Measurements from ENCODE around the gene EPM2AIP1. TPM values are rescaled to one million over a fixed set of nuclear protein-coding genes. Genes with fewer than 3 reads are reported as not detected.
"Not testable (repeated sequence)": the region's sequence is repeated elsewhere in the genome, so short reads cannot be mapped to it uniquely, and the experiment has no call there.

The EPM2AIP1 gene
- polyA plus RNA-seq (2013, experiment 1 of 2) = 11.2 TPM
- polyA plus RNA-seq (2013, experiment 2 of 2) = 14.5 TPM

DNA sequence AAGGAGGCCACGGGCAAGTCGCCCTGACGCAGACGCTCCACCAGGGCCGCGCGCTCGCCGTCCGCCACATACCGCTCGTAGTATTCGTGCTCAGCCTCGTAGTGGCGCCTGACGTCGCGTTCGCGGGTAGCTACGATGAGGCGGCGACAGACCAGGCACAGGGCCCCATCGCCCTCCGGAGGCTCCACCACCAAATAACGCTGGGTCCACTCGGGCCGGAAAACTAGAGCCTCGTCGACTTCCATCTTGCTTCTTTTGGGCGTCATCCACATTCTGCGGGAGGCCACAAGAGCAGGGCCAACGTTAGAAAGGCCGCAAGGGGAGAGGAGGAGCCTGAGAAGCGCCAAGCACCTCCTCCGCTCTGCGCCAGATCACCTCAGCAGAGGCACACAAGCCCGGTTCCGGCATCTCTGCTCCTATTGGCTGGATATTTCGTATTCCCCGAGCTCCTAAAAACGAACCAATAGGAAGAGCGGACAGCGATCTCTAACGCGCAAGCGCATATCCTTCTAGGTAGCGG lies at the start of gene EPM2AIP1:
EPM2AIP1 (minus strand) TSS at position 326 of the 520 bp plus-strand sequence; CDS start at position 272, 54 bp downstream.
- Histone ChIP-seq H3K27ac (ENCODE audit: low read depth, low read length, severe bottlenecking) (peak within 1 kb of the TSS; percentile 99), H3K9me3 (ENCODE audit: control insufficient read depth, low read length) (no peaks in the 10 kb centered on the region), H3K4me1 (ENCODE audit: control insufficient read depth, insufficient read depth, low read length, poor library complexity, severe bottlenecking) (peaks cover 22% of the 10 kb centered on the region), H3K36me3 (ENCODE audit: control insufficient read depth, insufficient read depth, low read length) (peaks cover 60% of the 10 kb centered on the region), H3K4me3 (ENCODE audit: extremely low read depth, insufficient read depth, low read length, poor library complexity, severe bottlenecking) (peak within 1 kb of the TSS; percentile 59)
- WGBS, 2 experiments (ENCODE audit: insufficient coverage in 2 of 2) = 0% methylated on average over 34 to 44 of the region's 48 CpGs

DNA sequence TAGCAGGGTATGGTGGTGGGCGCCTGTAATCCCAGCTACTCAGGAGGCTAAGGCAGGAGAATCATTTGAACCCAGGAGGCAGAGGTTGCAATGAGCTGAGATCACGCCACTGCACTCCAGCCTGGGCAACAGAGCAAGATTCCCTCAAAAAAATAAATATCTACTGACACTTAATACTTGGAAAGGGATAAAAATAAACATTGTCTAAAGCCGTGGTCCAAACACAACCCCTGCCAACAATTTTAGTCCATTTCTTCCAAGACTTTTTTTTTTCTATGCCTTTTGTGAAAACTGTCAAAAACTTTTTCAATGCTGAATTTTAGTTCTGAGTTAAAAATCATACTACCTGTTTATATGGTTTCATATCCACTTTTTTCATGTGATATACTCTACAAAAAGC lies 49.8 kb upstream of the EPM2AIP1 start:
- not testable (repeated sequence) for H3K4me1 ChIP-seq (ENCODE audit: control insufficient read depth, insufficient read depth, low read length, poor library complexity, severe bottlenecking); H3K27ac ChIP-seq (ENCODE audit: low read depth, low read length, severe bottlenecking); H3K4me3 ChIP-seq (ENCODE audit: extremely low read depth, insufficient read depth, low read length, poor library complexity, severe bottlenecking); H3K9me3 ChIP-seq (ENCODE audit: control insufficient read depth, low read length)
- 100% methylated on average over 1 of the region's 3 CpGs; no CpG with 5 or more reads in 1 of the 2 experiments for WGBS, 2 experiments (ENCODE audit: insufficient coverage in 2 of 2)
- peaks cover 68% of the 10 kb centered on the region for H3K36me3 ChIP-seq (ENCODE audit: control insufficient read depth, insufficient read depth, low read length)

DNA sequence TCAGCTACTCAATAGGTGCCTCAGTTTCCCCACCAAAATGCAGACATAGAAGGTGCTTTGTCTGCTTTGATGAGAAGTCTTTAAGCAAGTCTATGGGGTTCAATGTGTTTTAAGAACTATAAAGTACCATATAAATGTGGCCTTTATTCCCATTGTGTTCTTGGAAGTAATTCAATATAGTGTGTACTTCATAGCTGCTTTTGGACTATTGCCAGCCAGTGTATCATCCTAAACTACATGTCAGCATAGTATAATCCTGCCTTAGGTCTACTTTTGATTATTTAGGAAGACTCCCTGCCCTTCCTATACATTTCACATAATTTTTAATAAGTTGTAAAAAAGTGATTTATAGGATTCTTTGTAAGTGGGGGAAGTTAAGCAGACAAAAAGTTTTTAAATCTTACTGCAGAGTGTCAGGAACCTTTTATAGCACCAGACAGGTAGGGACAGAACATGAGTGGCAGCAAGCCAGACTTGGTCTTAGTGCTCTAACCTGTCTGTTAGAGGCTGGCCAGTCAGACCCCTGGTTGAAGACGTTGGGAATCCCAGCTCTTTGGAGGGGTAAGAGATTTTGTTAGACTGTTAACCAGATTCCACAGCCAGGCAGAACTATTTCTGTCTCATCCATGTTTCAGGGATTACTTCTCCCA lies 48.7 kb upstream of the EPM2AIP1 start:
- WGBS, 2 experiments (ENCODE audit: insufficient coverage in 2 of 2) = no CpG with 5 or more reads among the region's 1 CpG

DNA sequence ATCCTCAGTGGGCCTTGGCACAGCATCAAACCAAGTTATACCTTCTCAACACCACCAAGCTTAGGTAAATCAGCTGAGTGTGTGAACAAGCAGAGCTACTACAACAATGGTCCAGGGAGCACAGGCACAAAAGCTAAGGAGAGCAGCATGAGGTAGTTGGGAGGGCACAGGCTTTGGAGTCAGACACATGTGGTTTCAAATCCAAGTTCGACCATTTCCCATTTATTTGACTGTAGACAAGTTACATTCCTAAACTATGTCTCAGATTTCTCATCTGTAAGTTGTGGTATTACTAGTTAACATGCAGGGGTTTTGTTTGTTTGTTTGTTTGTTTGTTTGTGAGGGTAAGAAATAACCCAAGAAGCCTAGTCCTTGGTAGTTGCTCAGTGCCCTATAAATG lies 47.3 kb upstream of the EPM2AIP1 start:
- peaks cover 19% of the 10 kb centered on the region for H3K9me3 ChIP-seq (ENCODE audit: control insufficient read depth, low read length)
- H3K36me3 ChIP-seq (ENCODE audit: control insufficient read depth, insufficient read depth, low read length) = peaks cover 75% of the 10 kb centered on the region
- no peak overlapping the region for H3K4me3 ChIP-seq (ENCODE audit: extremely low read depth, insufficient read depth, low read length, poor library complexity, severe bottlenecking)
- H3K27ac ChIP-seq (ENCODE audit: low read depth, low read length, severe bottlenecking) = no peak overlapping the region
- no CpG with 5 or more reads among the region's 1 CpG for WGBS, 2 experiments (ENCODE audit: insufficient coverage in 2 of 2)
- H3K4me1 ChIP-seq (ENCODE audit: control insufficient read depth, insufficient read depth, low read length, poor library complexity, severe bottlenecking) = no peaks in the 10 kb centered on the region

More for the DNA sequence above, 48.7 kb upstream of the EPM2AIP1 start:
- H3K27ac ChIP-seq (ENCODE audit: low read depth, low read length, severe bottlenecking) = no peak overlapping the region
- H3K4me3 ChIP-seq (ENCODE audit: extremely low read depth, insufficient read depth, low read length, poor library complexity, severe bottlenecking) = no peak overlapping the region
- H3K36me3 ChIP-seq (ENCODE audit: control insufficient read depth, insufficient read depth, low read length) = peaks cover 70% of the 10 kb centered on the region
- H3K4me1 ChIP-seq (ENCODE audit: control insufficient read depth, insufficient read depth, low read length, poor library complexity, severe bottlenecking) = no peaks in the 10 kb centered on the region
- peaks cover 4% of the 10 kb centered on the region for H3K9me3 ChIP-seq (ENCODE audit: control insufficient read depth, low read length)

DNA sequence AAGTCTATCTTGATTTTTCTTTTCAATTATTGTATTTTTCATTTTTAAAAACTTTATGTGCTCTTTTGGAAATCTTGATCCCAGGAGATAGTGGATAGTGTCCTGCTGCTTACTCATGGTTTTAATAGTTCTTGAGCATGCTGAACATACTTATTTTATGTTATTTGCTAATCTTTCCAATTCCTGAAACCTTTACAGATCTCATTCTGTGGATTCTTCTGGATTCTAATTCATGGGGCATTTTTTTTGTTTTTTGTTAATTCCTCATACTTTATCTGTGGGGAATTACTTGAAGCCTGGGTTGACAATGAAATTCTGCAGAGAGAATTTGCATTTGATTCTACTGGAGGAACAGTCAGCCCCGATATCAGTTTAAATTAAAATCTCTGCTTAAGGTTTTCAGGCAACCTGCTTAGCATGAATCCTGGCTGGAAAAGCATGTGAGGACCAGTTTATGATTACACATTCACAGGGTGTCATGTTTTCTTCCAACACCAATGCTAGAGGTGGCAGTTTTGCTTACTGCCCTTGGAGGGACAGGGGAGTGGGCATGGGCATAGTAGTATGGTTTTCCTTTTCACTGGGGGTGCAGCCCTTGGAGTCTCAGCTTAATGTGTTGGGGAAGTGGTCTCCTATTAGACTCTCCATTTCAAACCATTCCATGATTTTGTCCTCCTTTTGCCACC lies 46.4 kb upstream of the EPM2AIP1 start:
- peaks cover 81% of the 10 kb centered on the region for H3K36me3 ChIP-seq (ENCODE audit: control insufficient read depth, insufficient read depth, low read length)
- no peak overlapping the region for H3K4me3 ChIP-seq (ENCODE audit: extremely low read depth, insufficient read depth, low read length, poor library complexity, severe bottlenecking)
- WGBS, 2 experiments (ENCODE audit: insufficient coverage in 2 of 2) = 78 to 100% methylated on average over 1 of the region's 1 CpG
- H3K27ac ChIP-seq (ENCODE audit: low read depth, low read length, severe bottlenecking) = no peak overlapping the region
- H3K9me3 ChIP-seq (ENCODE audit: control insufficient read depth, low read length) = peaks cover 22% of the 10 kb centered on the region
- H3K4me1 ChIP-seq (ENCODE audit: control insufficient read depth, insufficient read depth, low read length, poor library complexity, severe bottlenecking) = no peaks in the 10 kb centered on the region

DNA sequence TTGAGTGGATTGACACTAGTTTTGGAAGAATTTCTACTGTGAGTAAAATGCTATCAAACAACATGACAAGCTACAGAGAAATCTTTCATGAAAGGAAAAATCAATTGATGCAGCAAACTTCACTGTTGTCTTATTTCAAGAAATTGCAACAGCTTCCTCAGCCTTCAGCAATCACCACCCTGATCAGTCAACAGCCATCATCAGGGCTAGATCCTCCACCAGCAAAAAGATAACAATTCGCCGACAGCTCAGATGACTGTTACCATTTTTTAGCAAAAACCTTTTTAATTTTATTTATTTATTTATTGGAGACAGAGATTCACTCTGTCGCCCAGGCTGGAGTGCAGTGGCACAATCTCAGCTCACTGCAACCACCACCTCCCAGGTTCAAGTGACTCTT lies 44.4 kb upstream of the EPM2AIP1 start:
- Histone ChIP-seq H3K4me1 (ENCODE audit: control insufficient read depth, insufficient read depth, low read length, poor library complexity, severe bottlenecking) (no peaks in the 10 kb centered on the region), H3K36me3 (ENCODE audit: control insufficient read depth, insufficient read depth, low read length) (peaks cover 92% of the 10 kb centered on the region), H3K4me3 (ENCODE audit: extremely low read depth, insufficient read depth, low read length, poor library complexity, severe bottlenecking) (no peak overlapping the region), H3K27ac (ENCODE audit: low read depth, low read length, severe bottlenecking) (no peak overlapping the region), H3K9me3 (ENCODE audit: control insufficient read depth, low read length) (peaks cover 22% of the 10 kb centered on the region)
- WGBS, 2 experiments (ENCODE audit: insufficient coverage in 2 of 2) = no CpG with 5 or more reads among the region's 3 CpGs

DNA sequence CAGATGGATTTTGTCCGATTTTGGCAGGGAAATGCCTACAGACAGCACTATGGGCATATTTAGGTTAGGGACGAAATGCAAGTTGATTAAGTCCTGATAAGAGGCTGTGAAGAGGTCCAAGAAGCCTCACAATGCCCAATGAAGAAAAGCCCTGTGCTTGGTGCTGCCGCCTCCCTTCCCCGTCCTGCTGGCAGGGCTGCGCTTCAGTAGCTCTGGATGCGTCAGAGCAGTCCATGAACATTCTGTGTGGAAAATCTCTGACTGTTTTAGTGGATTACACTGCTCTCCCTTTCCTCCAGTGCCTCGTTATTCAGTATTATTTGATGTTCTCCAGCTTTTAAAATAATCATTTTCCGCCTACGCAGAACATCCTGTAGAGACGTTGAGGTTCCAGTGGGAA lies 40.0 kb upstream of the EPM2AIP1 start:
- no peak overlapping the region for H3K27ac ChIP-seq (ENCODE audit: low read depth, low read length, severe bottlenecking)
- peaks cover 22% of the 10 kb centered on the region for H3K9me3 ChIP-seq (ENCODE audit: control insufficient read depth, low read length)
- 96 to 99% methylated on average over 5 to 6 of the region's 10 CpGs for WGBS, 2 experiments (ENCODE audit: insufficient coverage in 2 of 2)
- no peak overlapping the region for H3K4me3 ChIP-seq (ENCODE audit: extremely low read depth, insufficient read depth, low read length, poor library complexity, severe bottlenecking)
- H3K36me3 ChIP-seq (ENCODE audit: control insufficient read depth, insufficient read depth, low read length) = peaks cover 99% of the 10 kb centered on the region
- H3K4me1 ChIP-seq (ENCODE audit: control insufficient read depth, insufficient read depth, low read length, poor library complexity, severe bottlenecking) = peaks cover 8% of the 10 kb centered on the region

DNA sequence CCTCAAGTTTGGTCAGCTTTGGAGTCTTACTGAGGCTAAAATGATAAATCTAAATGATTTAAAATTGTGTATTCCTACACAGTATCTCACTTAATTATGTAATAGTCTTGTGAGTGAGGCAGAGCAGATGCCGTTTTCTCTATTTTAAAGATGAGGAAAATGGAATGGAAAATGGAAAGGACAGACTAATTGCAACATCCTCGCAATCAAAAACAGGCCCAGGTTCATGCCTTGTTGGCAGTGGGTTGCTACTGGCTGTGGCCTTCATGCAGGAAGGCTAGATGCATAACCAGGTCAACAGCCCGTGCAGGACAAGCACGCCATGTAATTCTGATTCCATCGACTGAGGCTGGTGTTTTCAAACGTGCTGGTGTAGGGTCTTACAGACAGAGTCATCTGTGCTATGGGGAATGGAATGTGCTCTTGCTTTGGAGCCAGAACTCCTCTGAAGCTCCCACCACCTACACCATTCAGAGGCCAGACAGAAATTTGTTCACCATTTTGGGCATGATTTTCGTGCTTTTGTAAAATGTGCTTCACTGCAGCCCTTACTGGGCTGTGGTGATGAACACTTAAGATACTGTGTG lies 38.3 kb upstream of the EPM2AIP1 start:
- no peak overlapping the region for H3K4me3 ChIP-seq (ENCODE audit: extremely low read depth, insufficient read depth, low read length, poor library complexity, severe bottlenecking)
- H3K9me3 ChIP-seq (ENCODE audit: control insufficient read depth, low read length) = peaks cover 13% of the 10 kb centered on the region
- H3K27ac ChIP-seq (ENCODE audit: low read depth, low read length, severe bottlenecking) = no peak overlapping the region
- 92 to 96% methylated on average over 4 of the region's 7 CpGs for WGBS, 2 experiments (ENCODE audit: insufficient coverage in 2 of 2)
- H3K4me1 ChIP-seq (ENCODE audit: control insufficient read depth, insufficient read depth, low read length, poor library complexity, severe bottlenecking) = peaks cover 8% of the 10 kb centered on the region
- peaks cover 99% of the 10 kb centered on the region for H3K36me3 ChIP-seq (ENCODE audit: control insufficient read depth, insufficient read depth, low read length)

DNA sequence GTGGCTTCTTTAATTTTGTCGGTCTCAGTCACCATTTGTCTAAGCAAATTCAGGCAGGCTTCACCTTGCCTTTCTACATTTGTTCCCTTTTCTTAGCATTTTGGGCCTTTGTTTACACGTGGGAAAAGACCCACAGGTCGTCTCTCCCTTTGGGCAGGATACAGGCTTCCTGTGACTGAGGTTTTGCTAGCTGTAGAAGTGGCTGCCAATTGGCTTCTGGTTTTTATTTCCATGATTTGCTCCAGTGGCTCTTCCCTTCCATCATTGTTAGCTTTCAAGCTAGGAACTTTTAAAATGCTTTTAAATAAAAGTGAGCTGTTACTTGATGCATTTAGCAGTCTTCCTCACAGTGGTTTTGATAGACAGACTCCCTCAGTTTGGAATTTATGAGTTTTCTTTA lies 37.7 kb upstream of the EPM2AIP1 start:
- WGBS, 2 experiments (ENCODE audit: insufficient coverage in 2 of 2) = 82% methylated on average over 3 of the region's 3 CpGs; no CpG with 5 or more reads in 1 of the 2 experiments
- Histone ChIP-seq H3K27ac (ENCODE audit: low read depth, low read length, severe bottlenecking) (no peak overlapping the region), H3K4me3 (ENCODE audit: extremely low read depth, insufficient read depth, low read length, poor library complexity, severe bottlenecking) (no peak overlapping the region), H3K36me3 (ENCODE audit: control insufficient read depth, insufficient read depth, low read length) (peaks cover 99% of the 10 kb centered on the region), H3K9me3 (ENCODE audit: control insufficient read depth, low read length) (peaks cover 7% of the 10 kb centered on the region), H3K4me1 (ENCODE audit: control insufficient read depth, insufficient read depth, low read length, poor library complexity, severe bottlenecking) (peaks cover 8% of the 10 kb centered on the region)

DNA sequence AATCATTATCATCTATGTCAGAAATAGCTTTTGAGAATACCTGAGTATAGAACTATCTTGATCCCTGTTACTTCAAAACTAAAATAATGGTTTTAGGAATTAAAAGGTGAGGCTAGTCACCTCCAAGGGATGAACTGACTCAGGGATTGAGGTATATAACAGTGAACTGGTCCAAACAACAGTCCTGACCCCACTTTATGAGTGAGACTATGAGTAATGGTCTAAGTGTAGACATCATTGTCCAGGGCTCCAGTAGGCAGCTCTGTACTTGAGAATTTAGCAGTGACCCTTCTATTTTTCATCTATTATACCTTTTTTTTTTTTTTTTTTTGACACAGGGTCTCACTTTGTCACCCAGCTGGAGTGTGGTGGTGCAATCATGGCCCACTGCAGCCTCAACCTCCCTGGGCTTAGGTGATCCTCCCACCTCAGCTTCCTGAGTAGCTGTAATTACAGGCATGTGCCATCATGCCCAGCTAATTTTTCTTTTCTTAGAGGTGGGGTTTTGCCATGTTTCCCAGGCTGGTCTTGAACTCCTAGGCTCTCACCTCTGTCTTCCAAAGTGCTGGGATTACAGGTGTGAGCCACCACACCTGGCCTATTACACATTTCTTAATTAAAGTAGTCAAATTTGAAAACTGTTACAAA lies 36.7 kb upstream of the EPM2AIP1 start:
- Histone ChIP-seq H3K9me3 (ENCODE audit: control insufficient read depth, low read length) (no peaks in the 10 kb centered on the region), H3K27ac (ENCODE audit: low read depth, low read length, severe bottlenecking) (no peak overlapping the region), H3K4me1 (ENCODE audit: control insufficient read depth, insufficient read depth, low read length, poor library complexity, severe bottlenecking) (peaks cover 8% of the 10 kb centered on the region), H3K4me3 (ENCODE audit: extremely low read depth, insufficient read depth, low read length, poor library complexity, severe bottlenecking) (no peak overlapping the region), H3K36me3 (ENCODE audit: control insufficient read depth, insufficient read depth, low read length) (peaks cover 97% of the 10 kb centered on the region)

All from mesodermal cell (in vitro differentiated cells).